Mononuclear cell (primary cell): ENCODE data around the gene PAIP2. TPM values are rescaled to one million over a fixed set of nuclear protein-coding genes. Genes with fewer than 3 reads are reported as not detected.
"Not testable (repeated sequence)": the region's sequence is repeated elsewhere in the genome, so short reads cannot be mapped to it uniquely, and the experiment has no call there.

Experiments used
- H3K27me3 ChIP-seq: 2 replicates; pipeline ENCODE4 v1.6.0; 2011; ENCODE audit warnings: low read length, control low read depth; ENCODE audit not compliant: insufficient read depth
- H3K4me1 ChIP-seq: 2 replicates; pipeline ENCODE4 v1.5.1; 2011; ENCODE audit warnings: mild to moderate bottlenecking, low read length, control low read depth; ENCODE audit not compliant: insufficient read depth
- H3K4me3 ChIP-seq: 2 replicates; pipeline ENCODE4 v1.5.1; 2011; ENCODE audit warnings: mild to moderate bottlenecking, low read length, moderate library complexity
- H3K9me3 ChIP-seq: 2 replicates; pipeline ENCODE4 v1.5.1; 2011; ENCODE audit warnings: low read depth, mild to moderate bottlenecking, control low read depth, low read length
- total RNA-seq: library from RNA; depleted of rRNA; stranded (reverse); fragments of >200 nt; gene quantifications from one replicate; pipeline ENCODE4 v1.2.3, GENCODE V29; 2012

PAIP2 gene
- total RNA-seq, 1 donor: 129 TPM

DNA sequence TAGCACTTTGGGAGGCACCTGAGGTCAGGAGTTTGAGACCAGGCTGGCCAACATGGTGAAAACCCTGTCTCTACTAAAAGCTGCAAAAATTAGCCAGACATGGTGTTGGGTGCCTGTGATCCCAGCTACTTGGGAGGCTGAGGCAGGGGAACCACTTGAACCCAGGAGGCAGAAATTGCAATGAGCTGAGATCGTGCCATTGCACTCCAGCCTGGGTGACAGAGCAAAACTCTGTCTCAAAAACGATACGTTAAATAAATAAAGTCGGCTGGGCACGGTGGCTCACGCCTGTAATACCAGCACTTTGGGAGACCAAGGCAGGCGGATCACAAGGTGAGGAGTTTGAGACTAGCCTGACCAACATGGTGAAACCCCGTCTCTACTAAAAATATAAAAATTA is 14.2 kb downstream of the PAIP2 start:
- not testable (repeated sequence) for H3K4me1 ChIP-seq, H3K9me3 ChIP-seq, H3K4me3 ChIP-seq, H3K27me3 ChIP-seq

- H3K9me3 ChIP-seq: no peaks in the 10 kb centered on the region
- H3K4me3 ChIP-seq: no peak overlapping the region
- H3K27me3 ChIP-seq: no peaks in the 10 kb centered on the region
- H3K4me1 ChIP-seq: no peaks in the 10 kb centered on the region
These were observed 16.4 kb downstream of the PAIP2 start for GRCh38 chr5:139358064-139358463.

- H3K4me1 ChIP-seq: no peaks in the 10 kb centered on the region
- H3K9me3 ChIP-seq: no peaks in the 10 kb centered on the region
- no peak overlapping the region for H3K4me3 ChIP-seq
- H3K27me3 ChIP-seq: no peaks in the 10 kb centered on the region
These were observed 18.7 kb downstream of the PAIP2 start for GRCh38 chr5:139360384-139360783.

DNA sequence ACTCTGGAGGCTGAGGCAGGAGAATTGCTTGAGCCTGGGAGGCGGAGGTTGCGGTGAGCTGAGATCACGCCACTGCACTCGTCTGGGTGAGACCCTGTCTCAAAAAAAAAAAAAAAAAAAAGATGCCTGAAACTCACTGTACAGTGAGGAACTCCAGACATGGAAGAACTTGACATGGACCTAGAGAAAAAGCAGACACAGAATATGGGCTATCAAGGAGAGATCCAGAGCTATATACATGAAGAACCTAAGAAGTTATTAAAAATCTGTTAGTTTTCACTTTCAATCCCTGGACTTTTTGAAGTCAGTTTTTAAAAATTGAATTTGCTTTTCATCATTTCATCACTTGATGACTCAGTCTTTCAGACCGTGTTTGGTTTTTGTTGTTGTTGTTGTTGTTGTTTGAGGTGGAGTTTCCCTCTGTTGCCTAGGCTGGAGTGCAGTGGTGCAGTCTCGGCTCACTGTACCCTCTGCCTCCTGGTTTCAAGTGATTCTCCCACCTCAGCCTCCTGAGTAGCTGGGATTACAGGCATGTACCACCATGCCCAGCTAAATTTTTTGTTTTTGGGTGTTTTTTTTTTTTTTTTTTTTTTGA is 20.3 kb downstream of the PAIP2 start:
- no peaks in the 10 kb centered on the region for H3K4me1 ChIP-seq
- H3K9me3 ChIP-seq: no peaks in the 10 kb centered on the region
- H3K27me3 ChIP-seq: no peaks in the 10 kb centered on the region
- no peak overlapping the region for H3K4me3 ChIP-seq

DNA sequence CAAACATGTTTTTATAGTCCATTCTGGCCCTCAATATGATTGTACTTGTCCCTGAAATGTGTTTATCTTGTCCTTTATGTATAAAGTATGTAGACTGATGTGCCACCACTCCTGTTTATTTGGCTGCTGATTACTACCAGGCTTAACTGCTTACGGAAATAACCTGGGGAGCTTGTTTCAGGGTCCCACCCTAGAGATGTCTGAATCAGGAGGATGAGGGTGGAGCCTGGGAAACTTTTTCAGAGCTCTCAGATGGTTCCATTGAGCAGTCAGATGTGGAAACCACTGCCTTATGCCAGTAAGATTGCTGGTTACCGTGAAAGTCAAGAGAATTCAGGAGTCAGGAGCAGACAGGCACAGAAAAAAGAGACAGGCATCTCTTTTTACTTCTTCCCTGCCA is 22.3 kb downstream of the PAIP2 start:
- no peaks in the 10 kb centered on the region for H3K4me1 ChIP-seq
- H3K27me3 ChIP-seq: no peaks in the 10 kb centered on the region
- no peak overlapping the region for H3K4me3 ChIP-seq
- no peaks in the 10 kb centered on the region for H3K9me3 ChIP-seq

DNA sequence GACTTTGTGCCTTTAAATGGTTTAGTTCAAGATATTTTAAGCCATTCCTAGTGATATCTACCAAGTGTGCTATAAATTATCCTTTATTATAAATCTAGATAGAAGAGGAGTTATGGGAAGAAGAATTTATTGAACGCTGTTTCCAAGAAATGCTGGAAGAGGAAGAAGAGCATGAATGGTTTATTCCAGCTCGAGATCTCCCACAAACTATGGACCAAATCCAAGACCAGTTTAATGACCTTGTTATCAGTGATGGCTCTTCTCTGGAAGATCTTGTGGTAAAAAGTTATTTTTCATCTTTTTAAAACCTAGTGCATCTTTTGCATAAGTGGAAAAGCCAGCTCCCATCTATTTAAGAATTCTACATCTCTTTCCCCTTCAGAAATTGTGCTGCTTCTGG is 22.8 kb downstream of the PAIP2 start:
- no peaks in the 10 kb centered on the region for H3K9me3 ChIP-seq
- no peaks in the 10 kb centered on the region for H3K4me1 ChIP-seq
- H3K4me3 ChIP-seq: no peak overlapping the region
- H3K27me3 ChIP-seq: no peaks in the 10 kb centered on the region

DNA sequence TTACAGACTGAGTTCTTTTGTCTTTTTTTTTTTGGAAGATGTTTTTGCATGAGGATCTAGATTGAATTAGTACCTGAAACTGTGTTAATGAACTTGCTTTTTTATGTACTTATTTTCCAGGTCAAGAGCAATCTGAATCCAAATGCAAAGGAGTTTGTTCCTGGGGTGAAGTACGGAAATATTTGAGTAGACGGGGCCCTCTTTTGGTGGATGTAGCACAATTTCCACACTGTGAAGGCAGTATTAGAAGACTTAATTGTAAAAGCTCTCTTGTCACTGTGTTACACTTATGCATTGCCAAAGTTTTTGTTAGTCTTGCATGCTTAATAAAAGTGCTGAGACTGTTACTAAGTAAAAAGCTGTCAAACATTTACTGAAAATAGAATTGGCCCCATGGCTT is 27.0 kb downstream of the PAIP2 start:
- H3K27me3 ChIP-seq: no peaks in the 10 kb centered on the region
- H3K9me3 ChIP-seq: no peaks in the 10 kb centered on the region
- no peak overlapping the region for H3K4me3 ChIP-seq
- H3K4me1 ChIP-seq: no peaks in the 10 kb centered on the region

GRCh38 chr5:139369181-139369580 is 27.5 kb downstream of the PAIP2 start:
- no peaks in the 10 kb centered on the region for H3K4me1 ChIP-seq
- H3K9me3 ChIP-seq: no peaks in the 10 kb centered on the region
- H3K4me3 ChIP-seq: no peak overlapping the region
- no peaks in the 10 kb centered on the region for H3K27me3 ChIP-seq

- Histone ChIP-seq H3K27me3 (no peaks in the 10 kb centered on the region), H3K4me1 (no peaks in the 10 kb centered on the region), H3K9me3 (no peaks in the 10 kb centered on the region), H3K4me3 (no peak overlapping the region)
These were observed 30.1 kb downstream of the PAIP2 start for GRCh38 chr5:139371482-139372435.

DNA sequence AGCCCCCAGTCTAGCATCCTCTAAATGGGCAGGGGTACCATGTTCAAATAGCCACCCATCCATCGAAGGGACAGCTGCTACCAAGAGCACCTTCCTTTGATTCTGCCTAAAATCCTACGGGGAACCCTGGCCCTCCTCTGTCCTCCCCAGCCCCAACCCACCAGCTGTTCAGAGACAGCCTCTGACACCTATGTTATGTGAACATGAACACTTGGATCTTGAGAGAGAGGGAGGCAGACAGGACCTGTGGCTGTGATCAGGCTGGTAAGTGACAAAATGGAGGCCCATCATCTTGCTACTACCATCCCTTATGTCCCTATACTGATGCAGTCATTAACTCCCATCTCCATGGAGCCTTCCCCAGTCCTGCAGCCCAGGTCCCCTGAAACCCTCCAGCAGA is 33.3 kb downstream of the PAIP2 start:
- Histone ChIP-seq H3K4me3 (no peak overlapping the region), H3K4me1 (no peaks in the 10 kb centered on the region), H3K27me3 (no peaks in the 10 kb centered on the region), H3K9me3 (no peaks in the 10 kb centered on the region)

DNA sequence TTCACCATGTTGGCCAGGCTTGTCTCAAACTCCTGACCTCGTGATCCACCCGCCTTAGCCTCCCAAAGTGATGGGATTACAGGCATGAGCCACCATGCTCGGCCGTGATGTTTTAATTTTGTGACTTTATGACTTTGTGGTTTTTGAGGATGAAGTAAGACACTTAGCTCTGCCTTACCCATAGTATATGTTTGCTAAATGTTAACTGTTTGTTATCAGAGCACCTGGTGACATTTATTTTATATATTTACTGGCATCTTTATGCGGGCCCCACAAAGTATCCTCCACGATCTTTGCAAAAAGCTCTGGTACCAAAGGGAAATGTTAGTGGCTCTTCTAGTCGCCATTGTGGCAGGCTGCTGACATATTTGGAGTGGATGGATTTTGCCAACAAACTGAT is 34.7 kb downstream of the PAIP2 start:
- H3K27me3 ChIP-seq: no peaks in the 10 kb centered on the region
- no peaks in the 10 kb centered on the region for H3K9me3 ChIP-seq
- no peaks in the 10 kb centered on the region for H3K4me1 ChIP-seq
- no peak overlapping the region for H3K4me3 ChIP-seq

DNA sequence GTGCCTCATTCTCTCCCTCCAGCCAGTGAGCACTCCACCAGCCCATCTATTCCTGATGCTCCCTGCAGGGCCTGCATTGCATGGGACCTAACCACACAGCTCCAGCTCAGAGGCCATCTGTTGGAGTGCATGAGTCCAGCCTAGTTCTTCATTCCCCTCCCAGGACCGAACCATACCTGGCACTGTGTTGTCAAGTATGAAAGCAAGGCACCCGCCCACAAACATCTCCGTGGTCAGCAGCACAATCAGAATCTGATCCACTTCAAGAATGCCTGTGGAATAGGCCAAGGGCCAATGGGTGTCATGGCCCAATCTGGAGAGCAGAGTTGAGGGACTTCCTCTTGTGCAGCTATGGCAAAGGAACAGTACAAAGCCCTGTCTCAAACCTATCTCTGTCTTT is 35.6 kb downstream of the PAIP2 start:
- Histone ChIP-seq H3K4me3 (no peak overlapping the region), H3K9me3 (no peaks in the 10 kb centered on the region), H3K4me1 (peaks cover 3% of the 10 kb centered on the region), H3K27me3 (no peaks in the 10 kb centered on the region)

DNA sequence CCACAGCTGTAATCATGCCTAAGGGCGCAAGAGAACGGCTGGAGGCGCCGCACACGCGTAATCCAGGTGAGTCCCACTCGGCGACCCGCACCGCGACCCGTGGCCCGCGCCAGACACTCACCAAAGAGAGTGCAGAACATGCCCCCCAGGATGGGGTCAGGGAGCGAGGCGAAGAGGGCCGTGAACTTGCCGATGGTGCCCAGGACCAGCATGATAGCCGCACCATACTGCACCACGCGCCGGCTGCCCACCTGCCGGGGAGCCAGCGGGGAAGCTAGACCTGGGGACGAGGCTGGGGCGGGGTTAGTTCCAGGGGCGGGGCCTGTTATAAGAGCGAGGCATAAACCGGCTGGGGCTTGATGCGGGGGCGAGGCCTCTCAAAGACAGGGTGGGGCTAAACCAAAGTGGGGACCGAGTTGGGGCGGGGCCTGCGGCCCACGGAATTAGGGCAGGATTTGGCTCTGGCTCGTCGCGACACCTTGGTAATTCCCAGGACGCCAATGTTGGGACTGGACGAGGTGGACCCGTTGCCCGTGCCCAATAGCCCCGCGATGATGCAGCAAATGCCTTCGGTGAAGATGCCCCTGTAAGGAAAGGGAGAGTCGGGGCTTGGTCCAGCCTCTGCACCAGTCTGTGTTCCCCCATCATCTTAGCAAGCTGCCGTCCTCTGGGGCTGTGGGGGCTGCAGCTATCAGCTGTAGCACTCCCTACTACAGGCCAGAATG is 36.6 kb downstream of the PAIP2 start:
- Histone ChIP-seq H3K9me3 (no peaks in the 10 kb centered on the region), H3K4me1 (peaks cover 4% of the 10 kb centered on the region), H3K4me3 (no peak overlapping the region), H3K27me3 (no peaks in the 10 kb centered on the region)

DNA sequence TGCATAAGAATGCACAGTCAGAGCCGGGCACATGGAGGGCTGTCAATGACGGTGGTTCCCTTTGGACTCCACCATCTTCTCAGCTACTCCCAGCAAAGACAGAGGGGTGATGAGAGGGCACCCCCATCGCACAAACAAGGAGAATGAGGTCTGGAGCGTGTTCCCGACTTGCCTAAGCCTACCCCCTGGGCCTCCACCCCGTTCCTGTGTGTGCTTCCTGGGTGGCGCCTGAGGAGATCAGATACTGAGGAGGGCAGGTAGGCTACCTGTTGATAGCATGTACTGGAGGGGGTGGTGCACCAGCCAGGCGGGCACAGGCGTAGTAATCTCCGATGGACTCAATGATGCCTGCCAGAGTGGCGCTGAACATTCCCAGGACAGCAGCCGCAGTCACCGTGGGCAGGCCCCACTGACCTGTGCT is 37.3 kb downstream of the PAIP2 start:
- no peaks in the 10 kb centered on the region for H3K9me3 ChIP-seq
- no peak overlapping the region for H3K4me3 ChIP-seq
- H3K4me1 ChIP-seq: peaks cover 8% of the 10 kb centered on the region
- no peaks in the 10 kb centered on the region for H3K27me3 ChIP-seq
